ENCODE results near the gene UCKL1. TPM values are rescaled to one million over a fixed set of nuclear protein-coding genes. Genes with fewer than 3 reads are reported as not detected.
A peak's percentile ranks its signal among the peaks of the same experiment; 100 is the strongest.

Gene UCKL1
- total and polyA plus RNA-seq, 7 experiments from 2014 or later: 20.5 to 49.0 (median 44.8) TPM

GRCh38 chr20:63969838-63970713 lies 13.9 kb upstream of the UCKL1 start, which contains the start of gene ZNF512B:
Gene ZNF512B, minus strand, starts transcription at chr20:63969930. Its CDS starts 1,980 bp downstream, at chr20:63967950.
- Histone ChIP-seq H3K9me3 (ENCODE audit: control insufficient read depth in 2 of 3, low read length in 3 of 3) (peaks cover 0 to 9% (median 0%) of the 10 kb centered on the region in 3 experiments), H3K27ac (ENCODE audit: low read depth, low read length) (peak within 1 kb of the TSS; percentile 80), H3K36me3 (ENCODE audit: control insufficient read depth in 2 of 3, insufficient read depth in 3 of 3, low read length in 3 of 3) (peaks cover 0 to 30% (median 6%) of the 10 kb centered on the region in 3 experiments), H3K4me3 (ENCODE audit: low read length) (peak within 1 kb of the TSS; percentile 70), H3K27me3 (ENCODE audit: control insufficient read depth in 2 of 2, insufficient read depth in 2 of 2, low read length in 2 of 2) (no peaks in the 10 kb centered on the region), H3K4me1 (ENCODE audit: control insufficient read depth in 2 of 2, insufficient read depth in 2 of 2, low read length in 2 of 2) (peaks cover 9 to 18% of the 10 kb centered on the region in 2 donors)
- Mint-ChIP-seq H3K4me1 (peaks cover 7 to 44% (median 37%) of the 10 kb centered on the region in 7 donors), H3K27ac (peak within 1 kb of the TSS; percentile 59 to 91 (median 86)), H3K4me3 (peak within 1 kb of the TSS; percentile 73 to 91 (median 83)), H3K27me3 (peaks cover 0 to 2% (median 0%) of the 10 kb centered on the region in 5 donors), H3K9me3 (no peaks in the 10 kb centered on the region), H3K36me3 (peaks cover 0 to 33% (median 0%) of the 10 kb centered on the region in 5 donors)
- CTCF ChIA-PET: no interaction called here
- DNase-seq: peak; percentile 35 to 65 (median 56)
- POLR2A ChIA-PET: interaction anchor here (0.7 kb wide), 1 partner anchor 268 kb away, joined by 4 read pairs; no protein-coding TSS in a partner anchor
- intact Hi-C loops (cut with micrococcal nuclease): loop anchor here (1.0 to 5.0 kb wide), 5 partner anchors 13 to 698 kb away; partner anchors contain the start of genes ARFGAP1 (in 1 of the 2), ARFRP1 (in 1 of the 2), PTK6 (in 1 of the 2) and ZGPAT (in 1 of the 2)
- ATAC-seq: peak; percentile 71

DNA sequence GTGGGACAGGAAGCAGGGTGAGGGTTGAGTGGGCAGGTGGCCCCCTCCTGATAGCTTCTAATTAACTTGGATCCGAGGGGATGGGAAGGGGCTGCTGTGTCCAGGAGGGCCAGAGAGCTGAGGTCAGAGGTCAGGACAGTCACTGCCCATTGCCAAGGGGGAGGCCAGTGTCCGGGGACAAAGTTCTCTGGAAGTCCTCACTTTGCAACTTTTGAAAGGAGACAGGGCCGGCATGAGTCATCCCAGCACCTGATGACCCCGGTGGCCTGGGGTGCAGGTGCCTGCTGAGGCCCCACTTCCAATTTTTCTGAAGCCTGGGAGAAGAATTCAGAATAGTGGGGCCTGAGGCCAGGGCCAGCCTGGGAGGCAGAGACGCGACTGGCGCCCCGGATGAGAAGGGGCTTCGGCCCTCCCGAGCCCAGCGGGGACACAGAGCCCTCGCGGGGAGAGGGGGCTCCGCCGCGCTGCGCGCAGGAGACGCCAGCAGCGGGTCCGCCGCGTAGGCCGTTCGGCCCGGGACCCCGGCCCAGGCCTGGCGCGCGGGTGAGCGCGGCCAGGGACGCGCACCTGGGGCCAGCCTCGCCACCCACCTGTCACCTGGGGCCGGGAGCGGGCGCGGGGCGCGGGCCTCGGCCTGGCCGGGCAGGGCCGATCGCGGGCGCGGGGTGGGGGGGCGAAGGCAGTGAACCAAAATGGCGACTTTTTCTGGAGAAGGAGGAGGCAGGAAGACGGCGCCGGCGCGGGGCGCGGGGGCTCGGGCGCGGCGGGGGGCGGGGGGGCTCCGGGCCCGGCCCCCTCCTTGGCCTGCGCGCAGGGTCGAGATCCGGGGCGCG lies 12.9 kb upstream of the UCKL1 start:
- H3K4me3 Mint-ChIP-seq: peak overlapping the region; percentile 73 to 91 (median 83)
- H3K27me3 Mint-ChIP-seq: peaks cover 0 to 2% (median 0%) of the 10 kb centered on the region in 5 donors
- peak overlapping the region; percentile 80 for H3K27ac ChIP-seq (ENCODE audit: low read depth, low read length)
- peaks cover 0 to 28% (median 6%) of the 10 kb centered on the region in 3 experiments for H3K36me3 ChIP-seq (ENCODE audit: control insufficient read depth in 2 of 3, insufficient read depth in 3 of 3, low read length in 3 of 3)
- intact Hi-C loops (cut with micrococcal nuclease): loop anchor here in 1 of 2 donors (1.0 kb wide), 1 partner anchor 12 kb away; no protein-coding TSS in a partner anchor
- peaks cover 0 to 9% (median 0%) of the 10 kb centered on the region in 3 experiments for H3K9me3 ChIP-seq (ENCODE audit: control insufficient read depth in 2 of 3, low read length in 3 of 3)
- H3K27ac Mint-ChIP-seq: peak overlapping the region; percentile 59 to 91 (median 86)
- H3K4me3 ChIP-seq (ENCODE audit: low read length): peak overlapping the region; percentile 70
- peaks cover 6 to 39% (median 32%) of the 10 kb centered on the region in 7 donors for H3K4me1 Mint-ChIP-seq
- DNase-seq (peak; percentile 29 to 54 (median 40)), ATAC-seq (peak; percentile 30)
- no peaks in the 10 kb centered on the region for H3K9me3 Mint-ChIP-seq
- H3K36me3 Mint-ChIP-seq: peaks cover 0 to 29% (median 0%) of the 10 kb centered on the region in 5 donors
- no peaks in the 10 kb centered on the region for H3K27me3 ChIP-seq (ENCODE audit: control insufficient read depth in 2 of 2, insufficient read depth in 2 of 2, low read length in 2 of 2)
- H3K4me1 ChIP-seq (ENCODE audit: control insufficient read depth in 2 of 2, insufficient read depth in 2 of 2, low read length in 2 of 2): peaks cover 9 to 16% of the 10 kb centered on the region in 2 donors
- CTCF ChIA-PET: interaction anchor here (1.2 kb wide), 1 partner anchor 11 kb away, joined by 5 read pairs; the partner anchor contains the start of genes PRPF6 and SAMD10
- POLR2A ChIA-PET: interaction anchor here (0.9 to 3.5 kb wide), 5 partner anchors 9 to 73 kb away, joined by 3 to 21 read pairs (median 5); partner anchors contain the start of gene UCKL1

DNA sequence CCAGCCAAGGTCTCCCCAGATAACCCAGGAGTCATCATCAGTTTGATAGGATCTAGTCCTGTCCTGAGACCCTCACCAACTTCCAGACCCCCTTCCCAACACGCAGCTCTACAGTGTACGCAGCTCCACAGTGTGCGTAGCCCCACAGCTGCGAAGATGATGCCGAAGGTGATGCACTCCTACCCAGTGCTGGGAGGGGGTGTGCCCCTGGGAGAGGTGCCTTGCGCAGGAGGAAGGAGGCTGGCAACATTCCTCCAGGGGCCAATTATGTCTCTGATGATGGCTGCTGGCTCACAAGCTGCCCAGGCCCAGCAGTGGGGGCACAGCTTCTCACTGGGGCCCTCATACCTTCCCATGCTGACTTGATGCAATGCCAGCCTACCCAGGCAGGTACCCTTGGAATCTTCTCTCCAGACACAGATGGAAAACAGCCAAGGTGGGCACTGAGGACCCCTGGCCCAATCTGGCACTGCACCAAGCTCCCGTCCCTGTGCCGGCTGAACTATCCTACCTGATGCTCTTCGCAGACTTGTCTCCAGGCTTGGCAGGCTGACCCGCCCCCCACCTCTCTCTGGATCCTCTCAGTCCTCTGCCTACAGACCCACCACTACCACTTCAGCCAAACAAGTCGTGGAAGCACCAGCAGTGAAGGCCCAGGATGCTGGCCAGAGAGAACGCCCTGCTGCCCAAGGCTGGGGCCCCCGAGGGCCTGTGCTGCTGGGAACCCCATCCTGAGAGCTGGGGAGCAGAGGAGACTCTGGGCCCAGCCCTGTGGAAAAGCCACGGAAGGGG lies 12.1 kb upstream of the UCKL1 start:
- no peaks in the 10 kb centered on the region for H3K27me3 ChIP-seq (ENCODE audit: control insufficient read depth in 2 of 2, insufficient read depth in 2 of 2, low read length in 2 of 2)
- intact Hi-C loops (cut with micrococcal nuclease): no loop called here
- H3K4me1 ChIP-seq (ENCODE audit: control insufficient read depth in 2 of 2, insufficient read depth in 2 of 2, low read length in 2 of 2): peaks cover 9% of the 10 kb centered on the region in 2 donors
- Mint-ChIP-seq H3K36me3 (peaks cover 0 to 29% (median 0%) of the 10 kb centered on the region in 5 donors), H3K4me3 (peak overlapping the region; percentile 73 to 91 (median 83)), H3K27me3 (peaks cover 0 to 2% (median 0%) of the 10 kb centered on the region in 5 donors), H3K4me1 (peaks cover 0 to 31% (median 24%) of the 10 kb centered on the region in 7 donors), H3K27ac (peak overlapping the region; percentile 59 to 91 (median 86)), H3K9me3 (no peaks in the 10 kb centered on the region)
- peaks cover 0 to 9% (median 0%) of the 10 kb centered on the region in 3 experiments for H3K9me3 ChIP-seq (ENCODE audit: control insufficient read depth in 2 of 3, low read length in 3 of 3)
- peaks cover 0 to 36% (median 6%) of the 10 kb centered on the region in 3 experiments for H3K36me3 ChIP-seq (ENCODE audit: control insufficient read depth in 2 of 3, insufficient read depth in 3 of 3, low read length in 3 of 3)
- H3K4me3 ChIP-seq (ENCODE audit: low read length): peak overlapping the region; percentile 70
- ATAC-seq: no peak
- CTCF ChIA-PET: interaction anchor here (1.2 kb wide), 1 partner anchor 12 kb away, joined by 5 read pairs; the partner anchor contains the start of genes PRPF6 and SAMD10
- H3K27ac ChIP-seq (ENCODE audit: low read depth, low read length): peak overlapping the region; percentile 80
- DNase-seq: peak in 2 of 9 donors; percentile 8 to 23
- POLR2A ChIA-PET: interaction anchor here (0.9 to 3.5 kb wide), 6 partner anchors 9 to 72 kb away, joined by 3 to 21 read pairs (median 4); partner anchors contain the start of genes PRPF6 and UCKL1

GRCh38 chr20:63967330-63968135 lies 11.3 kb upstream of the UCKL1 start:
- Histone ChIP-seq H3K4me3 (ENCODE audit: low read length) (no peak overlapping the region), H3K4me1 (ENCODE audit: control insufficient read depth in 2 of 2, insufficient read depth in 2 of 2, low read length in 2 of 2) (peaks cover 9% of the 10 kb centered on the region in 2 donors), H3K36me3 (ENCODE audit: control insufficient read depth in 2 of 3, insufficient read depth in 3 of 3, low read length in 3 of 3) (peaks cover 0 to 44% (median 6%) of the 10 kb centered on the region in 3 experiments), H3K27me3 (ENCODE audit: control insufficient read depth in 2 of 2, insufficient read depth in 2 of 2, low read length in 2 of 2) (no peaks in the 10 kb centered on the region), H3K27ac (ENCODE audit: low read depth, low read length) (peak overlapping the region; percentile 80), H3K9me3 (ENCODE audit: control insufficient read depth in 2 of 3, low read length in 3 of 3) (peaks cover 0 to 9% (median 0%) of the 10 kb centered on the region in 3 experiments)
- DNase-seq (peak in 1 of 9 donors; percentile 3), ATAC-seq (no peak)
- intact Hi-C loops (cut with micrococcal nuclease): no loop called here
- Mint-ChIP-seq H3K27ac (peak overlapping the region in 6 of 9 donors; percentile 71 to 91 (median 87)), H3K4me1 (peaks cover 0 to 23% (median 17%) of the 10 kb centered on the region in 7 donors), H3K27me3 (peaks cover 0 to 2% (median 0%) of the 10 kb centered on the region in 5 donors), H3K9me3 (no peaks in the 10 kb centered on the region), H3K4me3 (peak overlapping the region in 7 of 10 donors; percentile 12 to 91 (median 82)), H3K36me3 (peaks cover 0 to 29% (median 0%) of the 10 kb centered on the region in 5 donors)
- CTCF ChIA-PET: interaction anchor here (1.3 kb wide), 1 partner anchor 70 kb away, joined by 3 read pairs; no protein-coding TSS in a partner anchor
- POLR2A ChIA-PET: interaction anchor here (0.6 to 3.5 kb wide), 7 partner anchors 8 to 16 kb away, joined by 3 to 21 read pairs (median 4); partner anchors contain the start of genes PRPF6 and UCKL1

DNA sequence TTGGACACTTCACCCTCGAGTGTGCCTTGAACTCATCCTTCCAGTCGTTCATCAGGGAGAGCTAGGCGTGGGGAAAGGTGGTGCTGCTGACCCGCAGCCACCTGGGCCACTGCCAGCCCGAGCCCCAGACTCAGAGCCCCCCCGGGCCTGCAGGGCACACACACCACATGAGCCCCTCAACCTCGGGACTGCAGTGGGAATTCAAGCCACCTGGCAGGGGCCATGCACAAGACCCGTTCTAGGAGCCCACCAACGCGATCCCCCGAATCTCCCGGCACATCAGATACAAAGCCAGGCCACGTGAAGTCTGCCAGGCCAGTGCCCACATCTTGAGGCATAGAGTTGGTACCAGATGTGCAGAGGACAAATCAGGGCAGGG lies 10.7 kb upstream of the UCKL1 start:
- H3K4me1 ChIP-seq (ENCODE audit: control insufficient read depth in 2 of 2, insufficient read depth in 2 of 2, low read length in 2 of 2): peaks cover 9% of the 10 kb centered on the region in 2 donors
- intact Hi-C loops (cut with micrococcal nuclease): no loop called here
- H3K4me3 ChIP-seq (ENCODE audit: low read length): no peak overlapping the region
- peaks cover 0 to 50% (median 6%) of the 10 kb centered on the region in 3 experiments for H3K36me3 ChIP-seq (ENCODE audit: control insufficient read depth in 2 of 3, insufficient read depth in 3 of 3, low read length in 3 of 3)
- no peak overlapping the region for H3K27ac ChIP-seq (ENCODE audit: low read depth, low read length)
- Mint-ChIP-seq H3K27me3 (peaks cover 0 to 2% (median 0%) of the 10 kb centered on the region in 5 donors), H3K4me3 (peak overlapping the region in 2 of 10 donors; percentile 10 to 12), H3K27ac (peak overlapping the region in 1 of 9 donors; percentile 17), H3K9me3 (no peaks in the 10 kb centered on the region), H3K36me3 (peaks cover 0 to 31% (median 0%) of the 10 kb centered on the region in 5 donors), H3K4me1 (peaks cover 0 to 17% (median 13%) of the 10 kb centered on the region in 7 donors)
- no peak for DNase-seq
- peaks cover 0 to 9% (median 0%) of the 10 kb centered on the region in 3 experiments for H3K9me3 ChIP-seq (ENCODE audit: control insufficient read depth in 2 of 3, low read length in 3 of 3)
- ChIA-PET CTCF (interaction anchor here (1.3 kb wide), 1 partner anchor 70 kb away, joined by 3 read pairs; no protein-coding TSS in a partner anchor), POLR2A (interaction anchor here (0.6 to 3.5 kb wide), 3 partner anchors 10 to 15 kb away, joined by 3 to 21 read pairs (median 3); partner anchors contain the start of gene UCKL1)
- no peak for ATAC-seq
- H3K27me3 ChIP-seq (ENCODE audit: control insufficient read depth in 2 of 2, insufficient read depth in 2 of 2, low read length in 2 of 2): no peaks in the 10 kb centered on the region
